Panc1 (cell line): Measurements from ENCODE around the gene XPA. TPM values are rescaled to one million over a fixed set of nuclear protein-coding genes. Genes with fewer than 3 reads are reported as not detected.

ENCODE experiments used
- ATAC-seq: fragments of 200-7000 bp; cut with Tn5 transposase; 2 replicates; pipeline ENCODE4 v1.9.1; 2020; ENCODE audit warnings: mild to moderate bottlenecking, moderate library complexity
- BruUV-seq: library from RNA; stranded (reverse); fragments of 400-500 nt; replicated peaks from 2 replicates; lab custom pipeline; 2021; lab: Mats Ljungman, UMichigan
- CTCF ChIA-PET: fragments of 300-600 bp; sonication (Branson Sonifier 250); formaldehyde crosslinking; loops from one replicate; lab custom pipeline; 2022; ENCODE audit warnings: antibody characterized with exemption; lab: Charles Lee
- POLR2A ChIA-PET: fragments of 300-600 bp; sonication (Branson Sonifier 250); formaldehyde crosslinking; loops from one replicate; lab custom pipeline; 2022; ENCODE audit warnings: antibody characterized with exemption; lab: Charles Lee
- DNase-seq: peaks from one replicate; pipeline ENCODE4 v3.0.0-alpha.2; 2010; ENCODE audit warnings: low read depth, low spot score
- H3K27ac ChIP-seq: 2 replicates; pipeline ENCODE4 v1.5.1; 2011; ENCODE audit warnings: mild to moderate bottlenecking, low read length, inconsistent platforms
- H3K27me3 ChIP-seq: fragments of 200-500 bp; sonication (Bioruptor generic); 2 replicates; pipeline ENCODE4 v1.6.0; 2014; ENCODE audit warnings: low read length, inconsistent platforms; ENCODE audit not compliant: control insufficient read depth, insufficient read depth
- H3K36me3 ChIP-seq: fragments of 200-500 bp; sonication (Bioruptor generic); 2 replicates; pipeline ENCODE4 v1.5.1; 2014; ENCODE audit warnings: inconsistent platforms, mild to moderate bottlenecking, low read length, moderate library complexity; ENCODE audit not compliant: control insufficient read depth, insufficient read depth
- H3K4me1 ChIP-seq: 2 replicates; pipeline ENCODE4 v1.5.1; 2011; ENCODE audit warnings: inconsistent platforms, mild to moderate bottlenecking, low read length, moderate library complexity; ENCODE audit not compliant: control insufficient read depth, insufficient read depth
- H3K4me3 ChIP-seq, 2 experiments: 2 replicates each; pipeline ENCODE4 v1.5.1; 2011 to 2012; ENCODE audit warnings: low read depth in 2 of 2, low read length in 2 of 2, mild to moderate bottlenecking in 2 of 2, inconsistent platforms in 1 of 2, moderate library complexity in 1 of 2
- H3K9me3 ChIP-seq: fragments of 200-500 bp; sonication (Bioruptor generic); 2 replicates; pipeline ENCODE4 v1.5.1; 2014; ENCODE audit warnings: low read depth, mild to moderate bottlenecking, inconsistent platforms, low read length, moderate library complexity; ENCODE audit not compliant: control insufficient read depth, insufficient read depth
- POLR2AphosphoS5 ChIP-seq: IDR thresholded peaks from 2 replicates; pipeline ENCODE4 v1.6.1; 2012; ENCODE audit warnings: mild to moderate bottlenecking, low read depth, low read length, moderate library complexity
- REST ChIP-seq, 2 experiments: IDR thresholded peaks; 2 replicates each; pipeline ENCODE4 v1.6.1; 2011 to 2012; ENCODE audit warnings: low read depth in 2 of 2, control low read depth in 1 of 2, low read length in 1 of 2, mild to moderate bottlenecking in 1 of 2, moderate library complexity in 1 of 2; ENCODE audit not compliant: insufficient read depth in 1 of 2
- SIN3A ChIP-seq: IDR thresholded peaks from 2 replicates; pipeline ENCODE4 v1.6.1; 2012; ENCODE audit warnings: low read depth, mild to moderate bottlenecking, low read length, moderate library complexity, borderline replicate concordance; ENCODE audit not compliant: insufficient read depth
- TCF7L2 ChIP-seq: IDR thresholded peaks from 2 replicates; pipeline ENCODE4 v1.6.1; 2011; ENCODE audit warnings: mild to moderate bottlenecking, low read depth, low read length, inconsistent platforms
- in situ Hi-C: cut with HindIII; loops from 2 replicates; pipeline ENCODE4 v1.10.0; 2016; ENCODE audit warnings: low sequenced_read_pairs, low pct_unique_long_range_greater_than_20kb
- intact Hi-C: fragments of 100-400 bp; cut with micrococcal nuclease; formaldehyde crosslinking; loops from one replicate; pipeline ENCODE4 v1.10.0; 2022; ENCODE audit not compliant: unreplicated experiment
- total RNA-seq: library from RNA; stranded (reverse); gene quantifications from one replicate; pipeline ENCODE4 v1.2.1, GENCODE V29; 2021; ENCODE audit not compliant: unreplicated experiment
- TF ChIP-seq, protein P1 (sequence below): fragments of 450-650 bp; IDR thresholded peaks from 2 replicates; pipeline ENCODE4 v1.5.1; 2017; ENCODE audit warnings: mild to moderate bottlenecking

Gene XPA
- total RNA-seq, 1 experiment from 2014 or later, result 7.1 TPM

- in situ Hi-C loops (no loop called here), intact Hi-C loops (no loop called here)
- Histone ChIP-seq H3K9me3 (no peaks in the 10 kb centered on the region), H3K27me3 (no peaks in the 10 kb centered on the region), H3K27ac (no peak overlapping the region), H3K36me3 (peaks cover 33% of the 10 kb centered on the region), H3K4me3 (no peak overlapping the region), H3K4me1 (no peaks in the 10 kb centered on the region)
- no TSS peak for BruUV-seq
- no peak for TF ChIP-seq SIN3A
- TF ChIP-seq REST (IDR thresholded peaks at IDR 0.05; ENCODE audit: insufficient read depth in 1 of 2, low read depth in 2 of 2, low read length in 1 of 2), result no peak
- TF ChIP-seq, protein P1, sequence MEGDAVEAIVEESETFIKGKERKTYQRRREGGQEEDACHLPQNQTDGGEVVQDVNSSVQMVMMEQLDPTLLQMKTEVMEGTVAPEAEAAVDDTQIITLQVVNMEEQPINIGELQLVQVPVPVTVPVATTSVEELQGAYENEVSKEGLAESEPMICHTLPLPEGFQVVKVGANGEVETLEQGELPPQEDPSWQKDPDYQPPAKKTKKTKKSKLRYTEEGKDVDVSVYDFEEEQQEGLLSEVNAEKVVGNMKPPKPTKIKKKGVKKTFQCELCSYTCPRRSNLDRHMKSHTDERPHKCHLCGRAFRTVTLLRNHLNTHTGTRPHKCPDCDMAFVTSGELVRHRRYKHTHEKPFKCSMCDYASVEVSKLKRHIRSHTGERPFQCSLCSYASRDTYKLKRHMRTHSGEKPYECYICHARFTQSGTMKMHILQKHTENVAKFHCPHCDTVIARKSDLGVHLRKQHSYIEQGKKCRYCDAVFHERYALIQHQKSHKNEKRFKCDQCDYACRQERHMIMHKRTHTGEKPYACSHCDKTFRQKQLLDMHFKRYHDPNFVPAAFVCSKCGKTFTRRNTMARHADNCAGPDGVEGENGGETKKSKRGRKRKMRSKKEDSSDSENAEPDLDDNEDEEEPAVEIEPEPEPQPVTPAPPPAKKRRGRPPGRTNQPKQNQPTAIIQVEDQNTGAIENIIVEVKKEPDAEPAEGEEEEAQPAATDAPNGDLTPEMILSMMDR, result no peak
- no peak for TF ChIP-seq TCF7L2
- no peak for TF ChIP-seq POLR2AphosphoS5
- ChIA-PET POLR2A (no interaction called here), CTCF (no interaction called here)
- DNase-seq (no peak), ATAC-seq (no peak)
Observed at GRCh38 chr9:97651646-97652045, 45.5 kb downstream of the XPA start.

- H3K27me3 ChIP-seq, result no peaks in the 10 kb centered on the region
- in situ Hi-C loops (no loop called here), intact Hi-C loops (no loop called here)
- DNase-seq, result no peak
- ChIA-PET CTCF (no interaction called here), POLR2A (interaction anchor here (0.6 kb wide), 1 partner anchor 260 kb away, joined by 3 read pairs; no protein-coding TSS in a partner anchor)
- no TSS peak for BruUV-seq
- TF ChIP-seq POLR2AphosphoS5, result no peak
- TF ChIP-seq, protein P1, result no peak
- TF ChIP-seq SIN3A, result no peak
- no peak for TF ChIP-seq REST (IDR thresholded peaks at IDR 0.05; ENCODE audit: insufficient read depth in 1 of 2, low read depth in 2 of 2, low read length in 1 of 2)
- TF ChIP-seq TCF7L2, result no peak
- H3K4me1 ChIP-seq, result no peaks in the 10 kb centered on the region
- H3K9me3 ChIP-seq, result no peaks in the 10 kb centered on the region
- H3K27ac ChIP-seq, result no peak overlapping the region
- ATAC-seq, result no peak
- peaks cover 37% of the 10 kb centered on the region for H3K36me3 ChIP-seq
- H3K4me3 ChIP-seq, result no peak overlapping the region
Observed at GRCh38 chr9:97647996-97648395, 49.1 kb downstream of the XPA start.
